ENCODE measurements around the gene ATP9B. TPM values are rescaled to one million over a fixed set of nuclear protein-coding genes. Genes with fewer than 3 reads are reported as not detected.

Gene ATP9B
- total RNA-seq, 1 experiment from 2014 or later: 44.4 TPM

- H3K9me3 ChIP-seq (ENCODE audit: control insufficient read depth, insufficient read depth, low read depth, low read length): no peaks in the 10 kb centered on the region
- H3K4me1 ChIP-seq (ENCODE audit: control insufficient read depth, insufficient read depth, low read length): no peaks in the 10 kb centered on the region
- in situ Hi-C loops (cut with HindIII; ENCODE audit: low pct_unique_long_range_greater_than_20kb, low sequenced_read_pairs) (no loop called here), intact Hi-C loops (cut with micrococcal nuclease; ENCODE audit: unreplicated experiment) (no loop called here)
- H3K27me3 ChIP-seq (ENCODE audit: control insufficient read depth, insufficient read depth, low read length): peaks cover 4% of the 10 kb centered on the region
- POLR2A ChIA-PET: no interaction called here
- no TSS peak for BruUV-seq (replicated peaks)
- DNase-seq (ENCODE audit: low read depth, low spot score) (no peak), ATAC-seq (no peak)
- no peak overlapping the region for H3K4me3 ChIP-seq (ENCODE audit: low read depth in 2 of 2, low read length in 2 of 2)
- CTCF ChIA-PET: interaction anchor here (0.6 kb wide), 1 partner anchor 9 kb away, joined by 8 read pairs; no protein-coding TSS in a partner anchor
- no peak overlapping the region for H3K27ac ChIP-seq (ENCODE audit: low read length)
- no peaks in the 10 kb centered on the region for H3K36me3 ChIP-seq (ENCODE audit: control insufficient read depth, insufficient read depth, low read length)
- TF ChIP-seq CTCF (IDR thresholded peaks at IDR 0.05) (no peak), POLR2AphosphoS5 (IDR thresholded peaks at IDR 0.05; ENCODE audit: low read depth, low read length) (no peak), TCF7L2 (IDR thresholded peaks at IDR 0.05; ENCODE audit: low read depth, low read length) (no peak), REST (IDR thresholded peaks at IDR 0.05; ENCODE audit: insufficient read depth in 1 of 2, low read depth in 2 of 2, low read length in 1 of 2) (no peak), SIN3A (IDR thresholded peaks at IDR 0.05; ENCODE audit: borderline replicate concordance, insufficient read depth, low read depth, low read length) (no peak)
Measured at GRCh38 chr18:79385708-79386341, 316.6 kb downstream of the ATP9B start.

- TF ChIP-seq REST (IDR thresholded peaks at IDR 0.05; ENCODE audit: insufficient read depth in 1 of 2, low read depth in 2 of 2, low read length in 1 of 2) (no peak), SIN3A (IDR thresholded peaks at IDR 0.05; ENCODE audit: borderline replicate concordance, insufficient read depth, low read depth, low read length) (no peak), POLR2AphosphoS5 (IDR thresholded peaks at IDR 0.05; ENCODE audit: low read depth, low read length) (no peak), TCF7L2 (IDR thresholded peaks at IDR 0.05; ENCODE audit: low read depth, low read length) (no peak), CTCF (IDR thresholded peaks at IDR 0.05) (no peak)
Measured at GRCh38 chr18:79386547-79386946, 317.4 kb downstream of the ATP9B start.

More at GRCh38 chr18:79386547-79386946, 317.4 kb downstream of the ATP9B start:
- Histone ChIP-seq H3K27ac (ENCODE audit: low read length) (no peak overlapping the region), H3K4me1 (ENCODE audit: control insufficient read depth, insufficient read depth, low read length) (no peaks in the 10 kb centered on the region), H3K9me3 (ENCODE audit: control insufficient read depth, insufficient read depth, low read depth, low read length) (no peaks in the 10 kb centered on the region), H3K36me3 (ENCODE audit: control insufficient read depth, insufficient read depth, low read length) (no peaks in the 10 kb centered on the region), H3K27me3 (ENCODE audit: control insufficient read depth, insufficient read depth, low read length) (peaks cover 4% of the 10 kb centered on the region), H3K4me3 (ENCODE audit: low read depth in 2 of 2, low read length in 2 of 2) (no peak overlapping the region)
- in situ Hi-C loops (cut with HindIII; ENCODE audit: low pct_unique_long_range_greater_than_20kb, low sequenced_read_pairs): no loop called here
- intact Hi-C loops (cut with micrococcal nuclease; ENCODE audit: unreplicated experiment): no loop called here
- DNase-seq (ENCODE audit: low read depth, low spot score) (no peak), ATAC-seq (no peak)
- BruUV-seq (replicated peaks): no TSS peak
- CTCF ChIA-PET: no interaction called here
- POLR2A ChIA-PET: interaction anchor here (0.7 kb wide), 1 partner anchor 27 kb away, joined by 16 read pairs; no protein-coding TSS in a partner anchor

Data from Panc1 (cell line).